ENCODE data around the gene RASSF3.

DNA sequence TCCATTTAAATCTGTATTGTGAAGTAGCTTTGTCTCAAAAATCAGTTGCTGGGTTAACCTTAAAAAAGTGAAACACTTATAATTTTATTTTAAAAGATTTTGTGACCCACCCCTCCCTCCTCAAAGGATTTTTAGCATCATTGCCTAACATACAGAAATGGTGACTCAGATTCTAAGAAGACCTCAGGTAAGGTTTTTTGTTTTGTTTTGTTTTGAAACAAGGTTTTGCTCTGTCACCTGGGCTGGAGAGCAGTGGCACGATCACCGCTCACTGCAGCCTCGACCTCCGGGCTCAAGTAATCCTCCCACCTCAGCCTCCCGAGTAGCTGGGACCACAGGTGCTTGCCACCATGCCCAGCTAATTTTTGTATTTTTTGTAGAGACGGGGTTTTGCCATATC is 74.8 kb downstream of the RASSF3 start:
- TF ChIP-seq, protein P1, sequence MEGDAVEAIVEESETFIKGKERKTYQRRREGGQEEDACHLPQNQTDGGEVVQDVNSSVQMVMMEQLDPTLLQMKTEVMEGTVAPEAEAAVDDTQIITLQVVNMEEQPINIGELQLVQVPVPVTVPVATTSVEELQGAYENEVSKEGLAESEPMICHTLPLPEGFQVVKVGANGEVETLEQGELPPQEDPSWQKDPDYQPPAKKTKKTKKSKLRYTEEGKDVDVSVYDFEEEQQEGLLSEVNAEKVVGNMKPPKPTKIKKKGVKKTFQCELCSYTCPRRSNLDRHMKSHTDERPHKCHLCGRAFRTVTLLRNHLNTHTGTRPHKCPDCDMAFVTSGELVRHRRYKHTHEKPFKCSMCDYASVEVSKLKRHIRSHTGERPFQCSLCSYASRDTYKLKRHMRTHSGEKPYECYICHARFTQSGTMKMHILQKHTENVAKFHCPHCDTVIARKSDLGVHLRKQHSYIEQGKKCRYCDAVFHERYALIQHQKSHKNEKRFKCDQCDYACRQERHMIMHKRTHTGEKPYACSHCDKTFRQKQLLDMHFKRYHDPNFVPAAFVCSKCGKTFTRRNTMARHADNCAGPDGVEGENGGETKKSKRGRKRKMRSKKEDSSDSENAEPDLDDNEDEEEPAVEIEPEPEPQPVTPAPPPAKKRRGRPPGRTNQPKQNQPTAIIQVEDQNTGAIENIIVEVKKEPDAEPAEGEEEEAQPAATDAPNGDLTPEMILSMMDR (IDR thresholded peaks at IDR 0.05; ENCODE audit: poor library complexity, severe bottlenecking), result no peak
- no peak for TF ChIP-seq EP300 (conservative IDR thresholded peaks at IDR 0.05; ENCODE audit: poor library complexity, severe bottlenecking)
- no peak for TF ChIP-seq POLR2AphosphoS5 (IDR thresholded peaks at IDR 0.05)
- no peak for TF ChIP-seq MXI1 (conservative IDR thresholded peaks at IDR 0.05; ENCODE audit: poor library complexity, severe bottlenecking)
- no peak for TF ChIP-seq EZH2 (IDR thresholded peaks at IDR 0.05; ENCODE audit: borderline replicate concordance, insufficient read depth, low read length, poor library complexity, severe bottlenecking)
- no peak for TF ChIP-seq RAD21 (conservative IDR thresholded peaks at IDR 0.05)
- TF ChIP-seq TAF1 (IDR thresholded peaks at IDR 0.05; ENCODE audit: low read depth), result no peak

All from neural cell (in vitro differentiated cells).